Caki2 (cell line): ENCODE measurements around the gene PALMD. TPM values are rescaled to one million over a fixed set of nuclear protein-coding genes. Genes with fewer than 3 reads are reported as not detected.

Experiments
- DNase-seq: peaks from one replicate; pipeline ENCODE4 v3.0.0-alpha.2; 2015; ENCODE audit warnings: low read depth
- in situ Hi-C: cut with HindIII; loops from 2 replicates; pipeline ENCODE4 v1.10.0; 2016; ENCODE audit warnings: low sequenced_read_pairs, low pct_unique_long_range_greater_than_20kb, mixed read lengths
- total RNA-seq: library from RNA; depleted of rRNA; stranded (reverse); fragments of >200 nt; shearing (Covaris generic); gene quantifications from 2 replicates; pipeline ENCODE4 v1.2.3, GENCODE V29; 2014; ENCODE audit warnings: low replicate concordance; rRNA removed

PALMD gene
- 2.3 and 6.5 TPM in 2 replicates for total RNA-seq

DNA sequence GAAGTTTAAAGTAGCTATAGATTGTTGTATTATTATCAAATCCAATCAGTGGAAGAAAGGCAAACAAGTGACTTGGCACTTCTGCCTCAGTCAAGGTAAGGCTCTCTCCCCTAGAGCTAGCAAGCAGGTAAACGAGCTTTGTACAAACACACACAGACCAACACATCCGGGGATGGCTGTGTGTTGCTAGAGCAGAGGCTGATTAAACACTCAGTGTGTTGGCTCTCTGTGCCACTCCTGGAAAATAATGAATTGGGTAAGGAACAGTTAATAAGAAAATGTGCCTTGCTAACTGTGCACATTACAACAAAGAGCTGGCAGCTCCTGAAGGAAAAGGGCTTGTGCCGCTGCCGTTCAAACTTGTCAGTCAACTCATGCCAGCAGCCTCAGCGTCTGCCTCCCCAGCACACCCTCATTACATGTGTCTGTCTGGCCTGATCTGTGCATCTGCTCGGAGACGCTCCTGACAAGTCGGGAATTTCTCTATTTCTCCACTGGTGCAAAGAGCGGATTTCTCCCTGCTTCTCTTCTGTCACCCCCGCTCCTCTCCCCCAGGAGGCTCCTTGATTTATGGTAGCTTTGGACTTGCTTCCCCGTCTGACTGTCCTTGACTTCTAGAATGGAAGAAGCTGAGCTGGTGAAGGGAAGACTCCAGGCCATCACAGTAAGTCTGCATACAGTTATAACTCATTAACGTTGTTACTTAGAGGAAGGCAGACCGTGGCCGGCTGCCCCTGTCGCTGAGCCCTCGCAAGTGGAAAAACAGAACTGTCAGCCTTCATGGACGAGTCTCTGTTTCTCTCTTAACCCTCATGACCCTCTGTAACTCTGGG lies at the start of gene PALMD:
TSS of gene PALMD (plus strand) at position 415 of the 833 bp plus-strand sequence. CDS start at position 620, 205 bp downstream.
- in situ Hi-C loops, result no loop called here
- peak; percentile 41 for DNase-seq

- DNase-seq, result no peak
- in situ Hi-C loops, result no loop called here
Observed at GRCh38 chr1:99598738-99599411, 47.0 kb upstream of the PALMD start.

DNA sequence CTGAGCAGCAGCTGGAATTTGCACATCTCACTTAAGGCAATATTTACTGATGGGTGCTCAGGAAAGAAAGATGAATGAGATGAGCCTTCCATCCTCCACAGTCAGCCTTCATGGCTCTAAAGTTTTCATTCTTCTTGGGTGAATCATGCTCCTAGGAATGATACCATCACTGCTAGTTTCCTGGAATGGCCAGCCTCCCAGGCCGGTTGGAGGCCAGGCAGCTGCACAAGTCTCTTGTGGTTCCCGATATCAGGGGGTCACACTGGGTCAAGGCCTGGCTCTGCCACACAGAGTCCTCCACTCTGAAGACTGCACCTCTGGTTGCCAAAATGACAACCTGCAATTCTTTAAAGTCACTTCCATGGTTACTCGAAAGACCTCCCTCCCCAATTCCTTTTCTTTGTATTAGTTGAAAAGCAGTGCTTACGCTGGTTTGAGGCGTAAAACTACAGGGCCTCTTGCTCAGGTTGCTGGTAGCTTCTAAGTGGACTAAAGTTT lies 46.2 kb upstream of the PALMD start:
- peak; percentile 77 for DNase-seq
- in situ Hi-C loops, result no loop called here

GRCh38 chr1:99600782-99601181 lies 45.1 kb upstream of the PALMD start:
- DNase-seq, result no peak
- in situ Hi-C loops, result no loop called here

GRCh38 chr1:99601208-99601607 lies 44.7 kb upstream of the PALMD start:
- no peak for DNase-seq
- in situ Hi-C loops, result no loop called here

DNA sequence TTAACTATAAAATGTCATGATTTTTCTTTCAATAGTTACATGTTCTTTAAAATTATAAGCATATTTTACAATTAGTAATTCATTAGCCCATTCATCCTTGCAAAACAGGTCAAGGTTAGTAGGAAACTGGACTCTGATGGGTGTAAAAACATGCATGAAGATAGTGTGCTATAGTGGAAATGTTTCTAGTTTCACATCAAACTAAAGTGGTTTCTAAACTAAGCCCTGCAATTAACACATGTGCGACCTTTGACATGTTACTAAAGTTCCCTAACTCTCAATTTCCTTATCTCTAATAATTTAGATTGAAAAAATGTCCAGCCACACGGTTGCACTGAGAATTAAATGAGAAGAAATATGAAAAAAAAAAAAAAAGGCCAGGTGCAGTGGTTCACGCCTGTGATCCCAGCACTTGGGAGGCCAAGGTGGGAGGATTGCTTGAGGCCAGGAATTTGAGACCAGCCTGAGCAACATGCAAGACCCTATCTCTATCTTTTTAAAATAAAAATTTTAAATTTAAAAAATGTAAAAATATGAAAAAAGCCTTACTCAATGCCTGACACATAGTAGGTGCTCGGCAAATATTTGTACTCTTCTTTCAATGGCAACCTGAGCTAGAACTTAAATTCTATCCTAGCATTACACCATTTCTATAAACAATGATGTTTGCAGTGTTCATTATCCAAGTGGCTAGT lies 44.1 kb upstream of the PALMD start:
- in situ Hi-C loops, result no loop called here

GRCh38 chr1:99602404-99602969 lies 43.4 kb upstream of the PALMD start:
- in situ Hi-C loops, result no loop called here
- DNase-seq, result no peak

More for the DNA sequence above, 44.1 kb upstream of the PALMD start:
- DNase-seq, result no peak

- in situ Hi-C loops, result no loop called here
- DNase-seq, result no peak
Observed at GRCh38 chr1:99603699-99604560, 42.0 kb upstream of the PALMD start.

GRCh38 chr1:99606306-99606705 lies 39.6 kb upstream of the PALMD start:
- DNase-seq, result no peak
- in situ Hi-C loops, result no loop called here

- no peak for DNase-seq
- in situ Hi-C loops, result no loop called here
Observed at GRCh38 chr1:99607590-99607989, 38.3 kb upstream of the PALMD start.

GRCh38 chr1:99608058-99608457 lies 37.9 kb upstream of the PALMD start:
- DNase-seq, result no peak
- in situ Hi-C loops, result no loop called here

DNA sequence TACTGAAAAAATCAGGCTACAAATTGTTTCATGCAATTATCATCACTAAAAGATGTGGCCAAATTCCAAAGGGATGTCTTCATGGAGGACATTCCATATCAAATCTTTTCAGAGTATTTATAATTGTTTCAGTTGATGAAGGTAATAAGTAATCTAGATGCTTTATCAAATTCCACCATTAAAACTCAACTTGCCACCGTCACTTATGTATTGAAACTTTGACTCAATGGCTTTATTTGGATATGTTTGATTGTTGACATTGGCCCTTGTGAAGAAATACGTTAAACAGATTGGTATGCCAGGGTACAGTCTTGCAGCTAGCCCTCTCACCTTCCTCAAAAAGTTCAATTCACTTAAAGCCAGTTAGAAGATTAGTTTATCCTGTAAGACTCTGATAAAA lies 32.2 kb upstream of the PALMD start:
- in situ Hi-C loops, result no loop called here
- no peak for DNase-seq

DNA sequence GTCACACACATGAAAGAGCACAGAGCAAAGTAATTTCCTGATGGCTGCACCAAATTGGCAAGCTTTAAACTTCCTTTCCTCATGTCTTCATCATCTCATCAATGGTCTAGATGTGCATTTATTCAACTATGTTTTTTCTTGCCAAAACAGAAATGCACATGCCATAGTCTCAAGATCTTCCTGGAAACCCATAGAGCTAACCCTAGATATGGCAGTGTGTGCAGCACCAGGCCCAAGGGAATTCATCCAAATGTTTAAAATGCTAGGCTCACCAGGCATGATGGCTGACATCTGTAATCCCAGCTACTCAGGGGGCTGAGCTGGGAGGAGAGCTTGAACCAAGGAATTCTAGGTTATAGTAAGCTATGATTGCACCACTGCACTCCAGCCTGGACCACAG lies 31.2 kb upstream of the PALMD start:
- no peak for DNase-seq
- in situ Hi-C loops, result no loop called here

GRCh38 chr1:99619583-99619982 lies 26.3 kb upstream of the PALMD start:
- no peak for DNase-seq
- in situ Hi-C loops, result no loop called here

GRCh38 chr1:99621340-99621901 lies 24.5 kb upstream of the PALMD start:
- in situ Hi-C loops, result no loop called here
- no peak for DNase-seq

DNA sequence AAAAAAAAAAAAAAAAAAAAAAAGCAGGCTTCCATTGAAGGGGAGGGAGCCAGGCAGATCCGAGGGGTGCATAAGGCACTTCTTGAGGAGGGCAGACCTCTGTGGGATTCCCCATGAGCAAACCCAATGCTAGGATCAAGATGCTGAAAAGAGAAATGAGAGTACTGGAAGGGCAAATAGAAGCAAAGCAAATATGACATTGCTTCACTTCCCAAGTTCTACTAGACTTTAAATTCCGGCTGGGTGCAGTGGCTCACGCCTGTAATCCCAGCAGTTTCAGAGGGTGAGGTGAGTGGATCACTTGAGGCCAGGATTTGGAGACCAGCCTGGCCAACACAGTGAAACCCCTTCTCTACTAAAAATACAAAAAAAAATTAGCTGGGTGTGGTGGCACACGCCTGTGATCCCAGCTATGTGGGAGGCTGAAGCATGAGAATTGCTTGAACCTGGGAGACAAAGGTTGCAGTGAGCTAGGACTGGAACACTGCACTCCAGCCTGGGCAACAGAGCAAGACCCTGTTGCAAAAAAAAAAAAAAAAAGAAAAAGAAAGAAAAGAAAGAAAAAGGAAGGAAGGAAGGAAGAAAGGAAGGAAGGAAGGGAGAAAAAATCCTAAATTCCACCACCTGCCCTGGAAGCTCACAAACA lies 23.1 kb upstream of the PALMD start:
- no peak for DNase-seq
- in situ Hi-C loops, result no loop called here

GRCh38 chr1:99623554-99623953 lies 22.4 kb upstream of the PALMD start:
- no peak for DNase-seq
- in situ Hi-C loops, result no loop called here
